ENCODE measurements around the gene TAL2.
"Not testable (repeated sequence)": the region's sequence is repeated elsewhere in the genome, so short reads cannot be mapped to it uniquely, and the experiment has no call there.

Gene TAL2

GRCh38 chr9:105676351-105676923, 14.2 kb downstream of the TAL2 start:
- DNase-seq (ENCODE audit: low spot score), result no peak

DNA sequence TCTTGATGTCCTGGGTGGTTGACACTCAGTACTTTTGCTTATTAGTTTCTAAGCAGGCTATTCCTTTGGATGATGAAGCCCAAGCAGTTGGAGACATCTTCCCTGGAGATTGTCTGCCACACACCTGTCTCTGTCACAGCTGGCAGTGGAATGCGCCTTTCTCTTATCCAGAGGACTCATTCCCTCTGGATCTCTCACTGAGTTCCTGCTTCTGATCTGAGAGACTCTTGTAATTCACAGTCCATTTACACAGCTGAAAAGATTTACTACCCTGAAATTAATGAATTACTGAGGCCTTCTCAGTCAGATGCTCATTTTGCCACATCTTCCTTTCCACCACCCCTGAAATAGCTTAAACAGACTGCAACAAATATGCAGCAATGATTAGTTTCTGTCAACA, 15.9 kb downstream of the TAL2 start:
- DNase-seq (ENCODE audit: low spot score), result no peak

GRCh38 chr9:105678781-105679180, 16.5 kb downstream of the TAL2 start:
- no peak for DNase-seq (ENCODE audit: low spot score)

DNA sequence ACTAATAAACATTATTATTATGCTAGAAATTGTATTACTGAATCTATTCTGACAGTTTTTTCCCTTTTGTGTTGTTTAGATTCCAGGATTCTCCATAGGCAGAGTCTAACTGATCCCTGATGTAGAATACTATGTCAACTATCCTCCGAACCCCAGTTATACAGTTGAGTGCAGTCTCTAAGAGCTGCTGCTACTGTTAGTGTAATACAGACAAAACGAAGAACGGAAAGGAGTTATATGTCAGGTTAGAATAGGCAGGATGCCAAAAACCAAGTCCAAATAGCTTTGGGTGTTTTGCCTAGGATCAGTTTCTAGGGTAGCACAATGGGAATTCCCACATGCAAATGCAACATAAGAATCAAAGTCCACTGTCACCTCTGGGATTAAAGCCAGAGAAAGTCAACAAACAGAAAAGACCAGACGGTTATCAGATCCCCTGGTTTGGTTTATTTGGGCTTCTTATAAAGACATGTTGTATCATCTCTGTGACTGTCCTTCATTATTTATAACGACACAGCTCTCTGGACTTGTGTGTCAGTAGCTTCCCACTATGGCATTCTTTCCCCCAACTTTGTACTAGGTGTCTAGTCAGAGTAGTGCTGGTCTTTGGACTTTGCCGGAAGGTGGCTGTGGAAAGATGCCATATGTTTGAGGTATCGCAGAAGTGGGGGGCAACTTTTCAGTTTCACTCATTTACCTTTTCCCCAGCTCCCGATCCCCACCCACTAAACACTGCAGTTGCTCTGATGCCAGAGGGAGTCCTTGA, 17.2 kb downstream of the TAL2 start:
- peak; percentile 62 for DNase-seq (ENCODE audit: low spot score)

- DNase-seq (ENCODE audit: low spot score), result no peak
Observed at GRCh38 chr9:105681313-105681712, 19.1 kb downstream of the TAL2 start.

- no peak for DNase-seq (ENCODE audit: low spot score)
Observed at GRCh38 chr9:105681724-105682123, 19.5 kb downstream of the TAL2 start.

- no peak for DNase-seq (ENCODE audit: low spot score)
Observed at GRCh38 chr9:105683688-105684275, 21.5 kb downstream of the TAL2 start.

DNA sequence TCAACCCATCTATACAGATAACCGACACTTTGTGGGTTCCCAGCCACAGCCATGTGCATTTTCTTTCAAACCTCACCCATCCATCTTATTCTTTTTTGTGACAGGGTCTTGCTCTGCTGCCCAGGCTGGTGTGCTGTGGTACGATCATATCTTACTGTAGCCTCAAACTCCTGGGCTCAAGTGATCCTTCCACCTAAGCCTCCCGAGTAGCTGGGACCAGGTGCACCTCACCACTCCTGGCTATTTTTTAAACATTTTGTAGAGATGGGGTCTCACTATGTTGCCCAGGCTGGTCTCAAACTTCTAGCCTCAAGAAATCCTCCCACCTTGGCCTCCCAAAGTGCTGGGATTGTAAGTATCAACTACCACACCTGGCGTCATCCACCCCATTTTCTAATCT, 24.7 kb downstream of the TAL2 start:
- DNase-seq (ENCODE audit: low spot score), result no peak

GRCh38 chr9:105690742-105691141, 28.5 kb downstream of the TAL2 start:
- no peak for DNase-seq (ENCODE audit: low spot score)

DNA sequence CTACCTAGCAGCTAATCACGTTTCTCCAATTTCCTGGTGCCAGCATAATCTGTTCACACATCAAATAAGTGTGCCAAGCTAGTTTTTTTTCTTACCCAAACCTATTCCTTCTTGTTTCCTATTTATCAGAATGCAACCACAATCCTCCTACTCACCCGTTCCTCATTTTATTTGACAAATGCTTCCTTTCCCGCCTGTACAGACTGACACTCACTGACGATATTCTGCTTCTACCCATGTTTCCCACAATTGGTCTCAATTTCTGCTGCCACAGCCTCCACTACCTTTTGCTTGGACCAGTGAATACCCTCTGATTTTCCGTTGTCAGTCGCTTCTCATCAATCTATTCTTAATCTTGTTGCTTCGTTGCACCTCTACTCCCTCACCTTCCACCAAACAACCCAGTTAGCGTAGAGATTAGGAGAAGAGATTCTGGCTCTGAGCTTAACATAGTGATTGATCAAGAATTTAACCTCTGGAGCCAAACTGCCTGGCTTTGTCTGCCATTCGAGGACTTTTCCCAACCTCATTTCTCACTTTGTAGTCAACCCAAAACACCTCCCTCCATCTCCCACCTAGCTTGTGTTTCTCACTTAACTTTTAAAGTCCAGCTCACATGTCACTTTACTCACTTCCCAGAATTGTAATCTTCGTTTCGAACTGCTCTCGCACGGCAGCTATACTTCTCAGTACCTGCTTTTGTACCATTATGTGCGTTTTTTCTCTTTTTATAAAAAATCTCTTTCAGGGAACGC, 31.4 kb downstream of the TAL2 start:
- DNase-seq (ENCODE audit: low spot score), result no peak

GRCh38 chr9:105694190-105694847, 32.1 kb downstream of the TAL2 start, which contains the start of gene TMEM38B:
TMEM38B (plus strand) TSS chr9:105694541; CDS start chr9:105694661, 120 bp downstream.
- DNase-seq (ENCODE audit: low spot score), result peak; percentile 83

GRCh38 chr9:105694848-105695581, 32.8 kb downstream of the TAL2 start:
- DNase-seq (ENCODE audit: low spot score), result peak; percentile 53

- no peak for DNase-seq (ENCODE audit: low spot score)
Observed at GRCh38 chr9:105696219-105696793, 34.0 kb downstream of the TAL2 start.

DNA sequence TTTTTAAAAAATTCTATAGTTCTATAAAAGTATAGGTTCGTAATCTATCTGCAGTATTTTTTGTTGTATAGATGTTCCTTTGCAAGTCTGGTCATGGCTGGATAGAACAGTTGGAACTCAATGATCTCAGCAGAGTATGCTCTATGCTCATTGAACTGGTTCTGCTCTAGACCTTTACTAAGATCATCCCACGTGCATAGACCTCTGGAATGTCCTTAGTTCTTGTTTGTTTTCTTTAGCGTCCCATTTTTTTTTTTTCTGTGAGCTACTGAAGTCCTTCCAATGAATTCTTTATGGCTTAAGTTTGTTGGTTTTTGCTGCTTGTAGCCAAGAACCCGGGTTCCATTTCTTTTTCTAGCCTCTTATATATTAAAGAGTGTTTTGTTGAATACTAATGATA, 35.6 kb downstream of the TAL2 start:
- DNase-seq (ENCODE audit: low spot score), result peak; percentile 25

DNA sequence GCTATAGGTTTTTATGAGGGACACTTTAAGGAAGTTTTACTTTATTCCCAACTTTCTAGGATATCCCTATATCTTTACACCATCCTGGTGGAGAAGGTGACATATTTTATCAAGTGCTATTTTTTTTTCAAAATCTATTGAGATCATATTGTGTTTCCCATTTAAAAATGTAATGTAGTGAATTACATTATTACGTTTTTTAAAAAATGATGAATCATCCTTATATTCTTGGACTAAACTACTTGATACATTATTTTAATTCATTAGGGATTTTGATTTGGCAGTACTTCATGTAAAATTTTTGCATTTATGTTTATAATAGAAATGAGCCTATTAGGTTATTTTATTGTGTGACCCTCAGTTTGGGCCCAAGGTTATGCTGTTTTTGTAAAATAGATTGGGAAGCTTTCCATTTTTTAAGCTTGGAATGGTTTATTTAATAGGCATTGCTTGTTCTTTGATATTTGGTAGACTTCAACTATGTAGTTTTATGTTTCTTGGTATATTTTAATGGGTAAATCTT, 36.2 kb downstream of the TAL2 start:
- no peak for DNase-seq (ENCODE audit: low spot score)

DNA sequence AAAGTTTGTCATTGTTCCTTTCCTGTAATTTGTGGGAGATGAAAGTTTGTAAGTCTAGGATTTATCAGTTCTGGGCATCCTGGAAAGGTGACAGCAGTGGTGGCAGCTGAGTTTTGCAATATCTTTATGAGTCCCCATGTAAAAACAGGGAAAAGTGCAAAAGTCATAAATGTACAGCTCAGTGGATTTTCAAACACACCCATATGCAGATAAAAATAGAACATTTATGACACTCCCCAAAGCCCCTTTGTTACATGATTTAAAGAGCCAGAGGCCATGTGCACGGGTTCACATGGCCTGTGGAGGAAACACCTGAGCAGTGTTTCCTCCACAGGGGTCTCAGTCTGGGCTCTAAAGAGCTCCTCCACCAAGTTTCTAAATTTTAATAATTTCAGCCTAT, 38.4 kb downstream of the TAL2 start:
- DNase-seq (ENCODE audit: low spot score), result peak; percentile 9

DNA sequence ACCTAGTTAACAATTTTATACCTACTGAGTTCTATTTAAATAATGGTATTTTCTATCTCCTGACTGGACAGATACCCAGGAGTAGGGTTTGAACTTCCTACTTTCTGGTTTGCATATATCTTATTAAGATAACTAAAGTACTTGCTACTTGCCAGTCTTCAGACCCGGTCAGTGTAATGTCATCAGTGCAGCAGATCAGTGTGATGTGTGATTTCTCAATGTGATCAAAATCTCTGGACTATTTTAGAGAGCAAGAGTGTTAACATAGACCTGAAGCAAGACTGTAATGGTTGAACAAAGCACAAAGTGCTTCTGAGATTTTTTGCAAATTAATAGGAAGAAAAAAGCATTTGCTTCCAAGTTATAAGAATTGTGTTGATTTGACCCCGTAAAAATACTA, 38.9 kb downstream of the TAL2 start:
- no peak for DNase-seq (ENCODE audit: low spot score)

DNA sequence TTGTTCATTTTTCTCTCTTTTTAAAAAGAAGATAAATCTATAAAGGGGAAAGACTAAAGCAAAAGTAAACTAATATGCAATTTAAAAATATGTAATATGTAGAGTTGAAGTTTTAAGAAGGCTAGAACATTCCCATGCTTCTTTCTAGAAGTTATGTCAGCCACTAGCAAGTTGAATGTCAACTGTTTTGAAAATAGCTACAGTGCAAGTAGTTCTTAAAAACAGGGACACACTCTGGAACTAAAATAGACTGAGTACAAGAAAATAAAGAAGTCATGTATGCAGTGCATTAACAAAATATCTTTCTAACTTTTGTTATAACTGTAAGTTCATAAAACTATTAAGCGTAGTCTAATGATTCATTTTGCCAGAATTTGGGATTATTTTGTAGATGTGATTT, 40.0 kb downstream of the TAL2 start:
- DNase-seq (ENCODE audit: low spot score), result no peak

DNA sequence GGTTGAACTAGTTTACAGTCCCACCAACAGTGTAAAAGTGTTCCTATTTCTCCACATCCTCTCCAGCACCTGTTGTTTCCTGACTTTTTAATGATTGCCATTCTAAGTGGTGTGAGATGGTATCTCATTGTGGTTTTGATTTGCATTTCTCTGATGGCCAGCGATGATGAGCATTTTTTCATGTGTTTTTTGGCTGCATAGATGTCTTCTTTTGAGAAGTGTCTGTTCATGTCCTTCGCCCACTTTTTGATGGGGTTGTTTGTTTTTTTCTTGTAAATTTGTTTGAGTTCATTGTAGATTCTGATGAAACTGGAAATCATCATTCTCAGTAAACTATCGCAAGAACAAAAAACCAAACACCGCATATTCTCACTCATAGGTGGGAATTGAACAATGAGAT, 41.4 kb downstream of the TAL2 start:
- not testable (repeated sequence) for DNase-seq (ENCODE audit: low spot score)

- no peak for DNase-seq (ENCODE audit: low spot score)
Observed at GRCh38 chr9:105706156-105706555, 43.9 kb downstream of the TAL2 start.

DNA sequence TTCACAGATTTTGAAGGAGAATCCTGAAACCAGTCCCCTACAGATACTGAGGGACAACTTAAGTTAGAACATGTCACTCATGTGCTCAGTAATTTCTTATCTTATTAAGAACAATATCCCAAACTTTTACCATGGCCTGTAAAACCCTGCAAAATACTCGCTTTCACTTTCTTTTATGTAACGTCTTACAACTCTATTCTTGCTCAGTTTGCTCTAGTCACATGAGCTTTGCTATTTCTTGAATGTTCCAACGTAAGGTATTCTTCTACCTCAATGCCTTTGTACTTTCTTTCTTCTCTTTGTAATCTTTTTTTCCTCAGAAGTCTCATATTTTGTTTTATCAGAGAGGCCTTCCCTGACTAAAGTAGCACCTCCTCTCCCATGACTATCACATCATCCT, 46.1 kb downstream of the TAL2 start:
- DNase-seq (ENCODE audit: low spot score), result no peak

Measured in LoVo (cell line).